Muscle of back (tissue), 11 donors: ENCODE results near the gene HPS5. TPM values are rescaled to one million over a fixed set of nuclear protein-coding genes. Genes with fewer than 3 reads are reported as not detected.
A peak's percentile ranks its signal among the peaks of the same experiment; 100 is the strongest.
"Not testable (repeated sequence)": the region's sequence is repeated elsewhere in the genome, so short reads cannot be mapped to it uniquely, and the experiment has no call there.

Experiments used
- DNase-seq, 3 donors: peaks; one replicate each; pipeline versions ENCODE4 v3.0.0 to v3.0.0-alpha.2; 2013
- polyA plus RNA-seq, 10 donors: library from polyadenylated mRNA; unstranded; fragments of 120-200 nt; gene quantifications; one replicate each; pipeline ENCODE4 v1.2.1, GENCODE V29; 2013; ENCODE audit not compliant: insufficient read length in 10 of 10

Gene HPS5
- polyA plus RNA-seq, 10 donors: 8.3 to 15.4 (median 12.5) TPM

DNA sequence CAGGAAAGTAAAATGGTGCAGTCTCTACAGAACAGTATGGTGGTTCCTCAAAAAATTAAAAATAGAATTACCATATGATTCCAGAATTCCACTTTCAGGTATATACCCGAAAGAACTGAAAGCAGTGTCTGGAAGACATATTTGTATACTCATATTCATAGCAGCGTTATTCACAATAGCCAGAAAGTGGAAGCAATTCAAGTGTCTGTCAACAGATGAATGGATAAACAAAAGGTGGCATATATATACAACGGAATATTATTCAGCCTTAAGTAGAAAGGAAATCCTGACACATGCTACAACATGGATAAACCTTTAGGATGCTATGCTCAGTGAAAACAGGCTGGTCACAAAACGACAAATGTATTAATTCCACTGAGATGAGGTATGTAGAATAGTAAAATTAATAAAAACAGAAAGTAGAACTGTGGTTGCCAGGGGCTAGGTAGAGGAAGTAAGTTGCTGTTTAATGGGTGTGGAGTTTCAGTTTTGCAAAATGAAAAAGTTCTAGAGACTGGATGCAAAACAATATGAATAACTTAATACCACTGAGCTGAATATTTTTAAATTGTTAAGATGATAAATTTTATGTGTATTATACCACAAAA, 41.4 kb downstream of the HPS5 start:
- DNase-seq: no peak

DNA sequence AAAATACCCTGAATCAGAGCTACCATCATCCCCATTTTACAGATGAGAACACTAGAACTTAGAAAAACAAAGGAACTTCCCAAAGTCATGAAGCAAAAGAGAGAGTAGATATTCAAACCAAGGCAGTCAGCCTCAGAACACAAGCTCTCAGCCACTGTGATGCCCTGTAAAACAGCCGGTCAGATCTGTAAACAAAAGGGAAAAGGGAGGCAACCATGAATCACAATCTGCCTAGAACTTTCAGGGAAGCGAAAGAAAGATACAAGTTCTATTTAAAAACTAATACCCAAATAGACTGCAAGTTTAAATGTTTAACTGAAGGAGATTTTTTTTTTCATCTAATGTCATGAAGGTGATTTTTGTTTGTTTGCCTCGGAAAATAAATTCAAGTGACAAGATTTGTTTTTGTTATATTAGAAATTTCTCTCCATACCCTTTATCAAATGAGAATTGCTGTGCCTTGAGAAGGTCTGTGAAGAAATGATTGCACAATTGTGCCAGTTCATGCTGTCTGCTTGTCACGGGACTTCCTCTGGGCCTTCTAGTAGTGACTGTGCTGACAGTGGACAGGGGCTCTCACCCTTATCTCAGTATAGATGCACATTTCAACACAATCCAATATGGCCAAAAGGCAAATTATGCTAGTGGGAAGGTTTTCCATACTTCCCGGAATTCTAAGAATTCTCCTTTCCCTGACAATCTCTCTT, 44.2 kb downstream of the HPS5 start:
- peak in 2 of 3 donors; percentile 6 to 15 for DNase-seq

DNA sequence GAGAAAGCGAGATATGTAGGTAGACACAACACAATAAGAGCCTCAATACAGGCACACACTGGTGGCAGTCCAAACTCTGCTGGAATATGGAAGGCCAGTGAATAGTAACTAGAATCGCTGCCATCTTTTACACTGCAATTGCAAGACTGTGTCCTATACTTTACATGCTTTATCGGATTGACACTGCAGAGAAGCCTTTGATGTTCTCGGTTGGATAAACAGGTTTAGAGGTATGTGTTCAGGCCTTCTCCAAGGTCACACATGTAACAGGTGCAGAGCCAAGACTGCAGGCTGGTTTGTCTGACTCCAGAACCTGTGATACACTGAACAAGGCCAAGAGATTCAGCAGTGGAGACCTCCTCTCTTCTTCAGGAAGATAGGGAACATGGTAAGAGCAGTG, 50.7 kb downstream of the HPS5 start:
- DNase-seq: no peak

DNA sequence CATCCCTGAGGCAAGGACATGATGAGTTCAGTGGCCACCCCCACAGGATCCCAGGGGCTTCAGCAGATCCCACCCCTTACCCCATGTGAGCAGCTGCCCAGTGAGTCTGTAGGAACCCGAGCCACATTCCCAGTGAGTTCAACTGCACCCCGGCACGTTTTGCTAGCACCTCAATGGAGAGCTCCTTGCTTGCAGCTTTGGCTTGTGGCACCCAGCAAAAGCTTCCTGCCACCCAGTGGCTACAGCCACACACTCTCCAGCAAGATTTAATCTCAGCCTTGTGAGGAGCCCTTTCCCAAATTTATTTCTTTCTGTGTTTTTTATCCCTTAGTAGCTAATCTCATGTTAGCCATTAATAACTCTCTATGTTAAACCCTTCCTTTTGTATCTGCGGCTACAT, 51.8 kb downstream of the HPS5 start:
- no peak for DNase-seq

DNA sequence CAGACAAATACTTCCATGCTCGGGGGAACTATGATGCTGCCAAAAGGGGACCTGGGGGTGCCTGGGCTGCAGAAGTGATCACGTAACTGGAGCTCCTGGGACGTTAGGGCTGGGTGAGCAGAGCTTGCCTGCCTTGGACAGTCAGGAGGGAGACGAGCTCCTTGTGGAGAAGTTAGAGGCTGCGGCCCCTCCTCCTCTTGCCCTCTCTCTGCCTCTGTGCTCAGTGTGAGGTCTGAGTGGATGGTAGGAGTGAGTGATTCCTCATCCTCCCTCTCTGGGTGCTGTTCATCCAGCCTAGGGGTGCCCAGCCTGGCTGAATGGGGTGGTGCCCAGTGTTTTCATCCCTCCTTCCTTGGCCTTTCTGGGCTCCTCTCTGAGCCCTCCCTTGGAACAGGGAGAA, 52.7 kb downstream of the HPS5 start:
- DNase-seq: not testable (repeated sequence)

GRCh38 chr11:18267335-18268133, 54.4 kb downstream of the HPS5 start:
- DNase-seq: not testable (repeated sequence)

GRCh38 chr11:18265949-18266348, 56.0 kb downstream of the HPS5 start, which contains the start of gene SAA1:
SAA1 (plus strand) TSS chr11:18266264; CDS start chr11:18266888, 624 bp downstream.
- no peak for DNase-seq

GRCh38 chr11:18264677-18265555, 57.0 kb downstream of the HPS5 start:
- no peak for DNase-seq

DNA sequence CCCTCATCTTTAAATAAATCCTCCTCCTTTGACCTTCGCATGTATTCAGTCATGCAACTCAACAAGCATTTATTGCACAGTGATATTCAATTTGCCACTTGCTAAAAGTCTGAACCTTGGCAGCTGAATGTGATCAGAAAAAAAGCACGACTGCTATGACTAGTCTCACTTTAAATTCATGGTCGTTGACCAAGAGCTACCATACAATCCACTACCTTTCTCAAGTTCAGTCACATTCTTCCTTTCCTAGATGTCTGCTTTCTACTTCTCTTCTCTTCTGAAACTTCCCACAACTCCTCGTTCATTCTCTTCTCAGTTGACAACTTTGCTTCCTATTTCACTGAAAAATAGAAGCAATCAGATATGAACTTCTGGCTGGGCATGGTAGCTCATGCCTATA, 57.9 kb downstream of the HPS5 start:
- DNase-seq: no peak

DNA sequence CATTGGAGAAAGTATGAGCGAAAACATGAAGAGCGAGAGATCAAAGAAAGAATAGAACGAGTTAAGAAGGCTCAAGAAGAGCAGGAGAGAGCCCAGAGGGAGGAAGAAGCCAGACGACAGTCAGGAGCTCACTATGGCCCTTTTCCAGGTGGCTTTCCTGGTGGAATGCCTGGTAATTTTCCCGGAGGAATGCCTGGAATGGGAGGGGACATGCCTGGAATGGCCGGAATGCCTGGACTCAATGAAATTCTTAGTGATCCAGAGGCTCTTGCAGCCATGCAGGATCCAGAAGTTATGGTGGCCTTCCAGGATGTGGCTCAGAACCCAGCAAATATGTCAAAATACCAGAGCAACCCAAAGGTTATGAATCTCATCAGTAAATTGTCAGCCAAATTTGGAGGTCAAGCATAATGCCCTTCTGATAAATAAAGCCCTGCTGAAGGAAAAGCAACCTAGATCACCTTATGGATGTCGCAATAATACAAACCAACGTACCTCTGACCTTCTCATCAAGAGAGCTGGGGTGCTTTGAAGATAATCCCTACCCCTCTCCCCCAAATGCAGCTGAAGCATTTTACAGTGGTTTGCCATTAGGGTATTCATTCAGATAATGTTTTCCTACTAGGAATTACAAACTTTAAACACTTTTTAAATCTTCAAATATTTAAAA, 59.1 kb downstream of the HPS5 start:
- DNase-seq: not testable (repeated sequence)

DNA sequence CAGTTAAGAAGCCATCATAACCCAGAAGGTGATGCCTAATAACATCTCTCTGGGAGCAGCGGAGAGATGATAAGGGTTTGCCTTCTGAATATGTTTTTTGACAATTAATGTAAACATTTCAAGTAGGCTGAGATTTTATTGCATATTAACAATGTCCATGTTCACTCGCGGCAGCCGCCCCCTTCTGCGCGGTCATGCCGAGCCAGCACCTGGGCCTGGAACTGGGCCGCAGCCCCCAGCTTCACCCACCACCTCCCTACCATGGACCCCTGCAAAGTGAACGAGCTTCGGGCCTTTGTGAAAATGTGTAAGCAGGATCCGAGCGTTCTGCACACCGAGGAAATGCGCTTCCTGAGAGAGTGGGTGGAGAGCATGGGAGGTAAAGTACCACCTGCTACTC, 60.2 kb downstream of the HPS5 start:
- DNase-seq: no peak

- DNase-seq: no peak
Measured at GRCh38 chr11:18259259-18259658, 62.7 kb downstream of the HPS5 start.

DNA sequence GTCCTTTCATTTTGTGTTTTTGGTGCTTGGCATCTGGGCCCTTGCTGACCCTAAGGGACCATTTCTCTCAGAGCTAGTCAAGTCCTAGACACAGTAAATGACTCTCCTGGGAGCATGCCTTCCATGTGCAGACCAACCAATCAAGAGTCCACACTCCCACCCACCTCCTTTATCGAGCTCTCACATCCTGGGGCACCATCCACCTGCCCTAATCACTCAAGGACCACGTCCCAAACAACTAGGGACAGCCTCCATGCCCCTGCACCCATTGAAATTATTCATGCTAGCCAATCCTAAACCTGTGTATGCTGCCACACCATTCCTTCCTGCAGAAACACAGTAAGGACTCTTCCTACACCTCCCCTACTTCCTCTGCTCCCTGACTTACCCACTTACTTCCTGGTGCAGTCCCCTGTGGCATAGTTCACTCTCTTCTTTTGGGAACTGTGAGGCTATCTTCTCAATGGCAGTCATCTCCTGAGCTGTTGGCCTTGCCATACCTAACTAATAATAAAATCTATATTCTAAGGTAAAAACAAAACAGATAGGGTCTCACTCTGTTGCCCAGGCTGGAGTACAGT, 67.1 kb downstream of the HPS5 start:
- no peak for DNase-seq

DNA sequence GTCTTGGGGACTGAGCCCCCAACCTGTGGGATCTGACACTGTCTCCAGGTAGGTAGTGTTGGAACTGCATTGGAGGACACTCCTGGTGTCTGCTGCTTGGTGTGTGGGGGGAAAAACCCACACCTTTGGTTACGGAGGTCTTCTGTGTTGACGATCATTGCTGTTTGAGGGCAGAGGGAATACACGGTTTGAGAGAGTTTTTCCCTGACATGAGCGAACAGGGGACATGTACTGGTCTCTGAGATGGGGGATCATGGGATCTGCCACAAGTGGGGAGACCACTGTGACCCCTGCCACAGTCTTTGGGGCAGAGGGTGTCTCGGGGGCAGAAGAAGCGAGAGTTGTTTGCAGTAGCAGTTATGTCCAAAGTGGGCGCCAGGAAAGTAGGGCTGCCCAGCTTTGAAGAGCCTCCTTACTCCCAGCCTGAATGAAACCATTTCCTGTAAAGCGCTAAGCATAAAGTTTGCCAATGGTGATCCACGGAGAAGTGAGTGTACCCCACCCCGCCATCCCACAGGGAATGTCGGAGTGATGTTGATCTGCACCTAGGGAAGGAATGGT, 68.1 kb downstream of the HPS5 start:
- DNase-seq: no peak

GRCh38 chr11:18253233-18253632, 68.7 kb downstream of the HPS5 start:
- DNase-seq: no peak

GRCh38 chr11:18248561-18248960, 73.4 kb downstream of the HPS5 start, which contains the start of gene SAA2:
SAA2 (minus strand) TSS chr11:18248668; CDS start chr11:18248011, 657 bp downstream.
- no peak for DNase-seq

DNA sequence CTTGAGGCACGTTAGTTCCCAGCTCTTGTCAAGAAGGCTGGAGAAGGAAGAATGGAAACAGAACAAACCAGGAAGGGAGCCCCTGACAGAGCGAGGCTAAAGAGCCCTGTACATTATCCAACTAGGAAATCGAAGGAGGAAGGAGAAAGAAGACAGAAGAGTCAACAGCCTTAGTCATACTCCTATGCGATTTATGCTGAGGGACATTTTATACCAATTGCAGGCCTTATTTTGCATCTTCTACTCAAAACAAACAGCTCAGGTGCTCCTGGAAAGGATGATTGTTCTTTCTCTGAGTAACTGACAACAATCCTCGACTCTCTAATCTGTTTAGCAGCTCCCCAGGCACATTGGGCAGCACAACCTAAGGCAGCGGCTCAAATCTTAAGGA, 74.8 kb downstream of the HPS5 start:
- not testable (repeated sequence) for DNase-seq

DNA sequence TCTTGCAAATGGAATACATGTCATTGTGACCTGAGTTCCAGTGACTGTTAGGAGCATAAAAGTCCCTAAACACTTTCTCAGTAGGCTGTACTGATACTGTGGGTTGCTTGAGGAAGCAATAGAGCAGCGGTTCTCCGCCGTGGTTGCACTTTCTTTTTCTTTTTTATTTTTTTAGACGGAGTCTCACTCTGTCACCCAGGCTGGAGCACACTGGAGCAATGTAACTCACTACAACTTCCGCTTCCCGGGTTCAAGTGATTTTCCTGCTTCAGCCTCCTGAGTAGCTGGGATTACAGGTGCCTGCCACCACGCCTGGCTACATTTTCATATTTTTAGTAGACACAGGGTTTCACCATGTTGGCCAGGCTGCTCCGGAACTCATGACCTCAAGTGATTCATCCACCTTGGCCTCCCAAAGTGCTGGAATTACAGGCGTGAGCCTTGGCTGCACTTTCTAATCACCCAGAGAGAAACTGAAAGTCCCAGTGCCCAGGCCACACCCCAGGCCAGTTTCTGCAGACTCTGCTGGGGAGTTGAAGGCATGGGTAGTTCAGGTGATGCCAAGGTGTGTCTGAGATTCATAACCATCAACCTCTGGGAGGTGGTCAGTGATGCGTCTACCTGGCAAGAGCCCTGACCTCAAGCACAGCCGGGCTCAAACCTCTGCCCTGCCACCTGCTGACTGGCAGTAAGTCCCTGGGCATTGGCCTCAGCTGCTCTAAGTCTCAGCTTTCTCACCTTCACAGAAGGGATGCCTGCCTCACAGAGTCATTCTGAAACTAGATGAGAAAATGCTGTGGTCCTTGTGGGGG, 75.4 kb downstream of the HPS5 start:
- not testable (repeated sequence) for DNase-seq

DNA sequence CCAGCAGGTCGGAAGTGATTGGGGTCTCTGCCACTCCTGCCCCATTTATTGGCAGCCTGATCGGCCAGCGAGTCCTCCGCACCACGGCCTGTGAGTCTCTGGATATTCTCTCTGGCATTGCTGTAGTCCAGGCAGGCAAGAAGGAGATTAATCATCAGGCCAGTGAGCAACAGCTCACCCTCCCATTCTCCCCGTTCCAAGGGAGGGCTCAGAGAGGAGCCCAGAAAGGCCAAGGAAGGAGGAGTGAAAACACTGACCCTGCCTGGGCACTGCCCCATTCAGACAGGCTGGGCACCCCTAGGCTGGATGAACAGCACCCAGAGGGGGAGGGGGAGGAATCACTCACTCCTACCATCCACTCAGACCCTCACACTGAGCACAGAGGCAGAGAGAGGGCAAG, 76.5 kb downstream of the HPS5 start:
- DNase-seq: no peak
